Activated CD4-positive, alpha-beta T cell treated with anti-CD3 and anti-CD28 coated beads for 48 hours (primary cell): ENCODE results near the gene COG6.

Experiments used
- DNase-seq: peaks from one replicate; pipeline ENCODE4 v3.0.0-alpha.2; 2020

Gene COG6

DNA sequence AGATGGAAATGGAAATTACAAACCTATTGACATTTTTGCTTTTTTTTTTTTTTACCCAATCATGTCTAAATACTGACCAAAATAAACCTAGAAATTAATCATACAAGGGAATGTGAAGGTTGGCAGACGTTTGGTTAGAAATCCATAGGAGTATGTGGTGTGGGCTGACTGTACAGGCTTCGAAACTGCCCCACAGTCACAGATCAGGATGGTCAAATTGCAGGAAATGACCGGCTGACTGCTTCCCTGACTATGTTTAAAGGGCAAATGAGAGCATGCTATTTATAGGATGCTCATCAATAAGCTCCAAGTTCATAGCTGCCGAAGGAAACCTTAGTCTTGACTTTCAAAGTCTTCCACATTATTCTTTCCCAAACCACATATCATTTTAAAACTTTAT lies 118.4 kb downstream of the COG6 start:
- no peak for DNase-seq

DNA sequence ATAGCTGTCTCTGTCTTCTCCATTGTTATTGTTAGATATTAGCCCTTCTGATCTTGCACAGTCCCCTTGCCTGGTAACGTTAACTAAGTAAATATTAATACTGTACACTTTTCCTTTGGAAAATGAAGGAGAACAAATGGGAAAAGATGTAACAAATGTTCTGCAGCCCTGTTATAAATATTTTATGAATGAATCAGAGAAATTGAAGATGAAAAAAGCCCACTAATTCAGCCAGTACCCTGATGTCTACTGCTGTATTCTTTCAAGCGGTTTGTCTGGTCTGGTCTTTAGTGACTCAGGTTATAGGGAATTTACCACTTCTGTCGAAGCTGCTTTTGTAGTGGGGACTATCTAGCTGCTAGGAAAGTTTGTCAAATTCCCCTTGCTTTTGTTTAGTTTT lies 121.0 kb downstream of the COG6 start:
- DNase-seq = no peak

DNA sequence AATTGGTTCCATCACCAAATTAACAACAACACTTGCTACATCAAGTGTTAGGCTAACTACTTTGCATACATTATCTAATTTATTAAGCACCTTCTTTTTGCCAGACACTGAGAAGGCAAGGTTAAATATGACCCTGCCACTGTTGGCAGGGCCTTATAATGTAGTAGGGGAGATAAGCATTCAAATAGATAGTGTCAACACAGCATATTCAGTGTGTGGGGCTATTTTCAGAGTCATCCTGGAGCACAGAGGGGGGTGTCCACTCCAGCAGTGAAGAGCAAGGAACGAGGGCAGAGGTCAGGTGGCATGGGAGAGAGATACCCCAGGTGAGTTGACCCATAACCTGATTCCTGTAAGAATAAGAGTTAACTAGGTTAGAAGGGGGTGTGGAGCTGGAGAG lies 121.6 kb downstream of the COG6 start:
- DNase-seq = no peak

DNA sequence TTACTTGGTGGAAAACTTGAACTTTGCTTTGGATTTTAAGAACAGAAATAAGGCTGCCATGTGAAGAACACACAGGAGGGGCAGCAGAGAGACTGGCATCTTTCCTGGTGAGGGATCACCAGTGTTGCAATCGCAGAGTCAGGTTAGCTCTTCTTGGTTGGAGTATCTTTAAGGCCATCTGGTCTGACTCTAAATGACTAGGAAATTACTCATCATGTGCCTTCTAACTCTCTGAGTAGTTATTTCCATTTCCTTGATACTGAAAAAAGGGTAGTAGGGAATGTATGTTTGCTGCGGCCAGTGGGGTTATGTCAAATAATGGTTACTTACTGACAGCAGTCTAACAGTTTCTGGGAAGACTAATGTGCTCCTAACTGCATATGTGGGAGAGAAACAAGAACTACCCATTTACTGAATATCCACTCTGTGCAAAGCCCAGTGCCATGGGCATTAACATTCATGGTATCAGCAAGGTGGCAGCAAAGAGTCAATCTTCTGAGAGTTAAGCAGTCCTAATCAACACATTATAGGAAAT lies 122.1 kb downstream of the COG6 start:
- peak; percentile 73 for DNase-seq

DNA sequence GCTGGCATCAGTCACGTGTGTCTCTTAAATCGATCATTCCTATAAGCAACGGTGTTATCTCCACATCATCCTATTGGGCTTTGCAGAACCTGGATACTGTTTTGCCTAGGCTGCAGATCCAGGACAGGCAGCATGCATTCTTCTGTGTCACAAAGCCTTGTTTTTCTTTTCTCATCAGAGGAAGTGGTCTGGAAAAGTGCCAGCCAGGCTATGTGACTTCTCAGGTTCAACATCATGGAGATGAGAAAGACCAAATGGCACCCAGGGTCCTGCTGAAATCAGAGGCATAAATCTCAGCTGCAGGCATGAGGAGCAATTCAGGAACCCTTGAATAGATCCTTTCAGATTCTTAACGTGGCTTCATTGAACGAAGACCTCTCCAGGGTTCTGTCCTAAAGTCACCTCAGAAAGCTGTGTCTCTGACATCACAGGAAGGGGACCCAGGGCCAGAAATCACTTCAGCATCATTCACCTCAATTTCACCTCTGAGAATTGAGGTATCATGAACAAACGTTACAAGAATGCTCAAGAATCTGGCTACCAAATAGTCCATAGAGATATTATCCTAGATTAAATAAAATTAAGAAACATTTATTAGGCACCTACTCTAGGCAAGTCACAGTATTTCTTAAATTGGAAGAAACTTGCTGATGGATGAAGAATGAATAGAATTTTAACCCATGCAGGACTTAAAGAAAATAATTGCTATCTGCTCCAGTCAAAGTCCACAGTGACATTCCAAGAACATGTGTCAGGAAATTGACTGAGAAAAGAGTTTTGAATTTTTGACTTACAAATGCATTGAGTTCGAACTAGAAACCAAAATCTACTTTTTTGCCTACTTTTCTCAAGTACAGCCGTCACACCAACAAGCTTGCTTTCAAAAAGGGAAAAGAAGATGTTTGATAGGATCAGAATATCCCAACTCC lies 124.1 kb downstream of the COG6 start:
- peak; percentile 53 for DNase-seq

DNA sequence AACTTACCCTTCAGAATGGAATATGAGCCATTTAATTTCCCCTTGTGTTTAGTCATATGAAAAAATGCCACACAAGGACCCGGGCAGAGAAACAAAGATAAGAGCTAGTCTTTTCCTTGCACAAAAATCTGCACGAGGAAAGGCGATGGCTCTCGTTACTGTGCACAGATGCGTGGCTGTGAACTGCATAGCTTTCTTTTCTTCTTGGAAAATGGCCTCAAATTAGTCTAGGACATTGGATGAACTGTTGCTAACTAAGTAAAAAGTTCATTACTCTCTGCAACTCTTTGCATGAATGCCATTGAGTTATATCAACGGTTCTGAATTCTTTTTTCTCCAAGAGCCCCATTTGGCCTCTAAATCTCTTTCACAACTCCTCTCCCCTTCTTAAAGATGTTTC lies 125.2 kb downstream of the COG6 start:
- no peak for DNase-seq

DNA sequence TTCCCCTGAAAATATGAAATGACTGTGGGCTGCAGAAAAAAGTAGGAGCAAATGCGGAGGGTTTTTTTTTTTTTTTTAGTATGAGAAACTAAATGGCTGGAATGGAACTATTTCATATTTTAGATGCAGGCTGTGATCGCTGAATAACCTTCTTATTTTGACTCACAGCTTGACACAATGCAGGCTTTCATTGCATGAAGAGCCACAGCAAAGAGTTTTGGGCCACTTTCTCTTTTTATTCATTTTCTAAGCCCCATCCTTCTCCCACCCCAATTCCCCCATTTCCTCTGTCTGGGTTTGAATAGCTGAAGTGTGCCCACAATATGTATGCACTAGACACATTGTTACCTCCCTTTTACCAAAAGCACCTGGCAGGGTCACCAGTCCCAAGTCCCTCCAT lies 125.9 kb downstream of the COG6 start:
- no peak for DNase-seq

DNA sequence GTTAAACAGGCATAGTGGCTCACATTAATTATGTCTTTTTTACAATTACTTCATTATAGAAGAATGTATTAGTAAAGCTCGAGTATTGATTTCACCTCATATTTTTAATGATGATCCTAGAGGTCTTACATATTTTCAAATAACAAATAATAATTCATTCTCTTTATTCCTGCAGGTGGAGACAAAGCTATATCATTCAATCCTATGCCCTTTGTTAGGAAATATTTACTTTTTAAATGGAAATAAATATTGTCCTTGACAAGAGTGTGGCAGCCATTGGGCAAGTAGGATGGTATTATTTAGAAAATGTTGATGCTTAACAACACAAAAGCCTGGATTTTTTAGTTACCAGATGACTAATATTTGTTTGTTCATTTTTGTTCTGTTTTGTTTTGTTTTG lies 127.6 kb downstream of the COG6 start:
- DNase-seq = no peak

DNA sequence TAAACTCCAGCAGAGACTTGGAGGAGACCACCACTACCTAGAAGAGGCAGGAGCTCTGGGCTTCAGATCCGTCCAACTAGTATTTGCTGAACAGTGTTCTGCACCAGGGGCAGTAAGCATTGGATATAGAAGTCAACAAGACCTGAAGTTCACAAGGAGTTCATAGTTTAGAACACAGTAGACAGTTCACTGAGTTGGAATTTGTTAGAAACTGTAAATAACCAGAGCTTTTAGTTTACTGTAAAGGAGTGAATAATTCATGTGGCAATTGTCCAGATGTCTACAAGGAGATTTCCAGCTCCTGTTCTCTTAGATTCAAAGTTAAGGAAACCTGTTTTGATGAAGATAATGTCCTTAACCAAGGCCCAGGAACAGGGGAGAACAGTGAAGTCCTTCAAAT lies 128.9 kb downstream of the COG6 start:
- no peak for DNase-seq

DNA sequence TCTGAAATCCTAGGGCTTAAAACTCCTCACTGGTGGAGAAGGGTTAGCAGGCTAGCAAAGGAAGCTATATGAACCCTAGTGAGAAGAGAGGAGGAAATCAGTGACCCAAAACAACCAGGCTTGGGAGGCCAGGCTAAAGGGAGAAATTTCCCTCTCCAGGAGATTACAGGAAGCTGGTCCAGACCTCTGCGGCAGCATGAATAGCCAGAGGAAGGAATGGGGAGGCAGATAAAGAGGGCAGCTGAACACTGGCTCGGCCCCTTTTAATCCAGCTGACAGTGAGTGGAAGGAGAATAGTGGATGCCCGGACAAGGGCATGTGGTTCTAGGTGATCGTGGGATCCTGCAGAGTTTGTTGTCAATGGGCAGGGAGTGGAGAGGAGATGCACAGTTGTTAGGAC lies 130.6 kb downstream of the COG6 start:
- no peak for DNase-seq

DNA sequence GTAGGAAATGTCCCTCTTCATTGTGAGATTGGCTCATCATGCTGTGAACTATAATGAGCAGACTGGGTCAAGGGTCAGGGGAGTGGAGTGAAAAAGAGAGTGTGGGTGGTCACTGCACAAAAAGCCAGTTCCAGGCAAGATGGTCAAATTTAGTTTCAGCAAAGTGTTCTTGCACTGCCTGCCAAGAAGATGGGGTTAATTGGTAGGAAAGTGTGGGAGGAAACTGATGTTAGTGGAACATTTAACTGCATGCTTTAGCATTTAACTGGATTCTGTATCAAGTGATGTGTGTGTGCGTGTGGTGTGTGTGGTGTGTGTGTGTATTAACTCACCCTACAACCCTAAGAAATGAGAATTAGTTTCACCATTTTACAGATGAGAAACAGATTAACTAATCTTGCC lies 131.6 kb downstream of the COG6 start:
- DNase-seq = no peak

DNA sequence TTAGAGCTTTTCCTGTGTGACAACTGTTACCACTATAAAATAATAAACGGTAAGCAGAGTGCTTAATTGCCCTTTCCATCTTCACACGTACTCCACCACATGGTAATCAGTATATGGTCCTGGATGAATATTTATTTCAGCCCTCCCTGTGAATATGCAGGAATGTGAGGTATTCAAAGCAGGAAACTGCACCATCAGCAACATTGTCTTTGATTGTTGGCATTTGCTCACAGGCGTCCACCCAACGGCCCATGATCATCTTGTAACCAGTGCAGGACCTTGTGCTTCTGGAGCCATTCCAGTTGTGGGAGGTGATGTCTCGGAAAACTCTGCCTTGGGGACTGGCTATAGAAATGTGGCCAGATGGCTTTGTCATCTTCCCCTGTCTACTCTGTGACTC lies 132.6 kb downstream of the COG6 start:
- DNase-seq = no peak

DNA sequence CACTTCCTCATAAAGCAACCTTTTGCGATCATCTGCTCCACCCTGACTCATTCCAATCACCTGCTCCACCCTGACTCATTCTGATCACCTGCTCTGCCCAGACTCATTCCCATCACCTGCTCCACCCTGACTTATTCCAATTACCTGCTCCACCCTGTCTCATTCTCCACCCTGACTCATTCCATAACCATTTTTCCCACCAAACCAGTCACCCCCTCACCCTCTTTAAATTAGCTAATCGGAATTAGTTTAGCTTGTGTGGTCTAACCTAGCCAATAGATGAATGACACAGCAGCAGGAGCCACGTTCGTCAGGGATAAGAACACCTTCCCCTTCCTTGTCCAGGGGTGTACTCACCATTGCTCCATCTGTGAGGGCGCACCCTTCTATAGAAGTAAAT lies 134.0 kb downstream of the COG6 start:
- no peak for DNase-seq
